ENCODE measurements around the gene CENPP. TPM values are rescaled to one million over a fixed set of nuclear protein-coding genes. Genes with fewer than 3 reads are reported as not detected.

CENPP gene
- total RNA-seq, 2 experiments from 2014 or later: 26.4 to 29.1 TPM

DNA sequence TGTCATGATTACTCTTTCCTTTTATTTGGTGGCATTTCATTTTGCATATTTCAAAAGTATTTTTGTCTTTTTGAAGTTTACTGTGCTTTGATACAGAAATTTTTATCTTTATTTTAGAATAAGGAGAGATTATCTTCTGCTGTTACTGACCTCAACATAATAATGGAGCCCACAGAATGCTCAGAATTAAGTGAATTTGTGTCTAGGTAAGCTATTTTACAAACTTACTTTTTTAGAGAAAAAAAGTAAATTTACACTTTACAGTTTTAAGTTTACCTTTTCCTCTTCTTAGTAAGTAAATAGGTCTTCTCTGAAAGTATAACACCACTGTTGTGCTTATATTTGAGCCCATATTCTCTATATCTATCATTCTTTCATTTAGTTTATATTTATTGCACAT is 19.8 kb downstream of the CENPP start:
- ChIA-PET POLR2A (no interaction called here), CTCF (no interaction called here)
- H3K9me3 Mint-ChIP-seq (ENCODE audit: insufficient read depth): no peaks in the 10 kb centered on the region
- no peak for DNase-seq
- no peaks in the 10 kb centered on the region for H3K4me1 Mint-ChIP-seq (ENCODE audit: low read depth)
- no peak overlapping the region for H3K27ac Mint-ChIP-seq
- no peak overlapping the region for H3K4me3 Mint-ChIP-seq
- H3K27me3 Mint-ChIP-seq (ENCODE audit: low read depth): no peaks in the 10 kb centered on the region
- peaks cover 43% of the 10 kb centered on the region for H3K36me3 Mint-ChIP-seq (ENCODE audit: low read depth)
- ATAC-seq: no peak

- Mint-ChIP-seq H3K36me3 (ENCODE audit: low read depth) (peaks cover 51% of the 10 kb centered on the region), H3K4me1 (ENCODE audit: low read depth) (no peaks in the 10 kb centered on the region), H3K27me3 (ENCODE audit: low read depth) (no peaks in the 10 kb centered on the region), H3K4me3 (no peak overlapping the region), H3K9me3 (ENCODE audit: insufficient read depth) (no peaks in the 10 kb centered on the region), H3K27ac (no peak overlapping the region)
- DNase-seq (no peak), ATAC-seq (no peak)
- ChIA-PET POLR2A (interaction anchor here (1.0 kb wide), 1 partner anchor 24 kb away, joined by 3 read pairs; the partner anchor contains the start of genes CENPP and NOL8), CTCF (no interaction called here)
Measured at GRCh38 chr9:92349771-92350739, 24.3 kb downstream of the CENPP start.

DNA sequence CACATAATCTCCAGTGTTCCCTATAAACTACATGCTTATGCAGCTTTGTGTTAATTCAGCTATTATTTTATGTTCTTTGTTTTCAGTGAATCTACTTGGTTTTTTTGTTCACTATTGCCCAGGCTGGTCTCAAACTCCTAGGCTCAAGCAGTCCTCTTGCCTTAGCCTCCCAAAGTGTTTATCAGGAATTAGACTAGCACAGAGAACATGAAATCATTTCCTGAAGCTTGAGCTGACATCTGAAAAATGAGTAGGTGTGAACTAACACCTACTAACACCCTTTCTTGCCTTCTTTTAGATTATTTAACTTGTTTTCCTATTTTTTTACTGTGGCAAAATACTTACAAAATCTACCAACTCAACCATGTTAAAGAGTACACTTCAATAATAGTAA is 25.0 kb downstream of the CENPP start:
- ChIA-PET POLR2A (interaction anchor here (1.0 kb wide), 1 partner anchor 25 kb away, joined by 3 read pairs; the partner anchor contains the start of genes CENPP and NOL8), CTCF (no interaction called here)
- Mint-ChIP-seq H3K9me3 (ENCODE audit: insufficient read depth) (no peaks in the 10 kb centered on the region), H3K4me3 (no peak overlapping the region), H3K4me1 (ENCODE audit: low read depth) (no peaks in the 10 kb centered on the region), H3K27me3 (ENCODE audit: low read depth) (no peaks in the 10 kb centered on the region), H3K36me3 (ENCODE audit: low read depth) (peaks cover 51% of the 10 kb centered on the region), H3K27ac (no peak overlapping the region)
- DNase-seq (no peak), ATAC-seq (no peak)

- Mint-ChIP-seq H3K27me3 (ENCODE audit: low read depth) (no peaks in the 10 kb centered on the region), H3K4me3 (no peak overlapping the region), H3K36me3 (ENCODE audit: low read depth) (peaks cover 52% of the 10 kb centered on the region), H3K27ac (no peak overlapping the region), H3K4me1 (ENCODE audit: low read depth) (no peaks in the 10 kb centered on the region), H3K9me3 (ENCODE audit: insufficient read depth) (peaks cover 17% of the 10 kb centered on the region)
- ATAC-seq: no peak
- CTCF ChIA-PET: no interaction called here
- POLR2A ChIA-PET: no interaction called here
- no peak for DNase-seq
Measured at GRCh38 chr9:92353051-92353450, 27.3 kb downstream of the CENPP start.

DNA sequence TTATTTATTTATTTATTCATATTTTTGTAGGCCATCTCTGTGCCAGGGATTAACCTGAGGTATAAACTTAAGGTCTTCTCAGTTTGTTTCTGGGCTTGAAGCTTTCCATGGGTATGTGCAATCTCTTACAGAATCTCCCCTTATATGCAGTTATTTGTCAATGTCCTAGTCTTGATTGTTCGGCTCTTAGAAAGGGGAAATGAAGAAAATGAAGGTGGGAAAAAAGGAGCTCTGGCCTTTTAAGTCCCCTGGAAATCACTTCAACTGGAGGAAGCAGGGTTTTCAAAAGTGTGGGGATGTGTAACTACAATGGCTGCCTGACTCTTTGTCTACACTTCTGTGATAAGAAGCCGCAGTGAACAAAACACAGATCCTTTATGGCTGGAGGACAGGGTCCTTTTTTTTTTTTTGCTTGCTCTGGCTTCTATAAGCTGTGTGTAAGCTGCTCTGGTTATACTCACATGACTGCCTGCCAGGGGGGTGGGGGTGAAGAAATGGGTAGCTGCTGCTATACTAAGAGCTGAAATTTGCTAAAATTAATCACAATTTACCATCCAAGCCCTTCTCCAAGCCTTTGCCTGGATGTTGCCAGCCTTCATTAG is 33.7 kb downstream of the CENPP start:
- Mint-ChIP-seq H3K9me3 (ENCODE audit: insufficient read depth) (peaks cover 17% of the 10 kb centered on the region), H3K4me1 (ENCODE audit: low read depth) (peaks cover 10% of the 10 kb centered on the region), H3K4me3 (no peak overlapping the region), H3K27ac (no peak overlapping the region), H3K36me3 (ENCODE audit: low read depth) (peaks cover 41% of the 10 kb centered on the region), H3K27me3 (ENCODE audit: low read depth) (no peaks in the 10 kb centered on the region)
- no peak for ATAC-seq
- CTCF ChIA-PET: interaction anchor here (1.0 kb wide), 1 partner anchor 221 kb away, joined by 3 read pairs; no protein-coding TSS in a partner anchor
- POLR2A ChIA-PET: no interaction called here
- no peak for DNase-seq

GRCh38 chr9:92360083-92360482 is 34.3 kb downstream of the CENPP start:
- peaks cover 17% of the 10 kb centered on the region for H3K9me3 Mint-ChIP-seq (ENCODE audit: insufficient read depth)
- H3K27ac Mint-ChIP-seq: no peak overlapping the region
- POLR2A ChIA-PET: no interaction called here
- H3K36me3 Mint-ChIP-seq (ENCODE audit: low read depth): peaks cover 37% of the 10 kb centered on the region
- H3K4me3 Mint-ChIP-seq: no peak overlapping the region
- no peak for DNase-seq
- H3K27me3 Mint-ChIP-seq (ENCODE audit: low read depth): no peaks in the 10 kb centered on the region
- CTCF ChIA-PET: interaction anchor here (1.0 kb wide), 1 partner anchor 222 kb away, joined by 3 read pairs; no protein-coding TSS in a partner anchor
- peaks cover 10% of the 10 kb centered on the region for H3K4me1 Mint-ChIP-seq (ENCODE audit: low read depth)
- no peak for ATAC-seq

GRCh38 chr9:92369075-92369474 is 43.3 kb downstream of the CENPP start:
- Mint-ChIP-seq H3K27ac (no peak overlapping the region), H3K4me1 (ENCODE audit: low read depth) (peaks cover 3% of the 10 kb centered on the region), H3K9me3 (ENCODE audit: insufficient read depth) (peaks cover 9% of the 10 kb centered on the region), H3K36me3 (ENCODE audit: low read depth) (peaks cover 34% of the 10 kb centered on the region), H3K4me3 (no peak overlapping the region), H3K27me3 (ENCODE audit: low read depth) (no peaks in the 10 kb centered on the region)
- CTCF ChIA-PET: no interaction called here
- ATAC-seq (no peak), DNase-seq (no peak)
- POLR2A ChIA-PET: no interaction called here

GRCh38 chr9:92373167-92373566 is 47.4 kb downstream of the CENPP start:
- ATAC-seq (no peak), DNase-seq (no peak)
- H3K36me3 Mint-ChIP-seq (ENCODE audit: low read depth): peaks cover 45% of the 10 kb centered on the region
- H3K27me3 Mint-ChIP-seq (ENCODE audit: low read depth): no peaks in the 10 kb centered on the region
- CTCF ChIA-PET: no interaction called here
- no peak overlapping the region for H3K27ac Mint-ChIP-seq
- peaks cover 3% of the 10 kb centered on the region for H3K4me1 Mint-ChIP-seq (ENCODE audit: low read depth)
- POLR2A ChIA-PET: no interaction called here
- H3K4me3 Mint-ChIP-seq: no peak overlapping the region
- H3K9me3 Mint-ChIP-seq (ENCODE audit: insufficient read depth): peaks cover 14% of the 10 kb centered on the region

DNA sequence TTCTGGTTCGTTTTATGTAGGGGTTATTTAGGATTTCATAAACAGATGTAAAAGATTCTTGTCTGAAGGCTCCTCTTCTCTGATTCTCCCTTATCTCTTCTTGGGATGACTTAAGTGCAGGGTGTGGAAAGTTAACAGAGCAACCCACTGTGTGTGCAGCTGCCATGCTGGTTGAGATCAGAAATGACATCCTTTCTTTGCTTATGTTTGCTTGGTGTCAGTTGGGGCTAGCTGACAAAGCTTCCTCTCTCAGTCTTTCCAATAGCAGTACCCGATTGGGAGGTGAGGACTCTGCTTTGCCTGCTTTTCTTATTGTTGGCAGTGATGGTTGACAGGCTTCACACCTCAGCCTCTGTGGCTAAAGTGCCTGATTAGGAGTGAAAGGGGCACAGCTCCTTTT is 52.1 kb downstream of the CENPP start:
- ATAC-seq: no peak

DNA sequence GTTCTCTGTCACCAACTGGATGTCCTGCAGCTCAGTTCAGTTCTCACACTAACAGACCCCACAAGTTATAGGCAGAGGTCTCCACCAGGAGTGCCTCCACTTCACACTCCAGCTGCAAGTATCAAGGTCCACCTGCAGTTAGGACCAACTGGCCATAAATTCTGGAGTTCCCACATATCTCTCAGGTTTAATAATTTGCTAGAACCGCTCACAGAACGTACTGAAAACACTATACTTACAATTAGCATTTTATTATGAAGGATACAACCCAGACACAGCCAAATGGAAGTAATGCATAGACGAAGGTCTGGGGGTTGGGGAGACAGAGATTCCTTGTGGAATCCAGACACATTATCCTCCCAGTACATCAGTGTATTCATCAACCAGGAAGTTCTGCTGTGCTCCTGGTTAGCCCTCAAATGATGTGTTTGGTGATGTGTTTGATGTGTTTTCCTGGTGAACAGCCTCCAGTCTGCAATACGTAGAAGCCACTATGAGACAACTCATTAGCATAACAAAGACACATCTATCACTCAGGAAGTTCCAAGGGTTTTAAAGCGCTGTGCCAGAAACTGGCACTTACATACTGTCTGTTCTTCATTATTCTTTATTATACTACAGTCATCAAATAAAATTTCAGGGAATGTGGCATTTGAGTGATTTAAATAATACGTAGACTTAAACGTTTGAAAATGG is 53.3 kb downstream of the CENPP start:
- no peaks in the 10 kb centered on the region for H3K27me3 Mint-ChIP-seq (ENCODE audit: low read depth)
- ATAC-seq (peak; percentile 85), DNase-seq (peak; percentile 24)
- ChIA-PET POLR2A (no interaction called here), CTCF (no interaction called here)
- no peak overlapping the region for H3K27ac Mint-ChIP-seq
- H3K4me3 Mint-ChIP-seq: no peak overlapping the region
- H3K36me3 Mint-ChIP-seq (ENCODE audit: low read depth): peaks cover 40% of the 10 kb centered on the region
- peaks cover 13% of the 10 kb centered on the region for H3K4me1 Mint-ChIP-seq (ENCODE audit: low read depth)
- peaks cover 6% of the 10 kb centered on the region for H3K9me3 Mint-ChIP-seq (ENCODE audit: insufficient read depth)

More for the DNA sequence above, 52.1 kb downstream of the CENPP start:
- no peaks in the 10 kb centered on the region for H3K27me3 Mint-ChIP-seq (ENCODE audit: low read depth)
- peaks cover 46% of the 10 kb centered on the region for H3K36me3 Mint-ChIP-seq (ENCODE audit: low read depth)
- DNase-seq: no peak
- H3K4me1 Mint-ChIP-seq (ENCODE audit: low read depth): peaks cover 13% of the 10 kb centered on the region
- CTCF ChIA-PET: interaction anchor here (0.7 kb wide), 1 partner anchor 10 kb away, joined by 4 read pairs; no protein-coding TSS in a partner anchor
- POLR2A ChIA-PET: no interaction called here
- H3K4me3 Mint-ChIP-seq: no peak overlapping the region
- H3K9me3 Mint-ChIP-seq (ENCODE audit: insufficient read depth): peaks cover 10% of the 10 kb centered on the region
- H3K27ac Mint-ChIP-seq: no peak overlapping the region

DNA sequence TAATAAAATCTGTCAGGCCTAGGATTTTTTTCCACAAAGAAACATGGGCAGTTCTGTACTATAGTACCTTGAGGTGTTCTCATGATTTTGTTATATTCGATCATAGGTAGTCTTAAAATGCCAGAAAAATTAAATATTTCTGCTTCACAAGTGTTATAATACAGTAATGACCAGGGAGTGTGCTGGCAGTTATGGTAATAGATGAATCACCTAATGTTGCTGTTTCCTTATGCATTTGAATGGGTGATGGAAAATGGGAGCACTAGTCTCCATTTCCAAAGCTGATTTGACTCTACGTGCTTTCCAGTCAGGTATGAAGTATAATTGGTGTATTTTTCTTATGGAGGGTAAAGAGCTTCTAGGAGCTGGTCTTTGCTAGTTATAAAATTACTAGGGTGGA is 54.9 kb downstream of the CENPP start:
- CTCF ChIA-PET: no interaction called here
- Mint-ChIP-seq H3K27me3 (ENCODE audit: low read depth) (no peaks in the 10 kb centered on the region), H3K36me3 (ENCODE audit: low read depth) (peaks cover 30% of the 10 kb centered on the region), H3K4me1 (ENCODE audit: low read depth) (peaks cover 13% of the 10 kb centered on the region), H3K27ac (no peak overlapping the region), H3K4me3 (no peak overlapping the region), H3K9me3 (ENCODE audit: insufficient read depth) (no peaks in the 10 kb centered on the region)
- POLR2A ChIA-PET: no interaction called here
- DNase-seq: no peak
- ATAC-seq: no peak

DNA sequence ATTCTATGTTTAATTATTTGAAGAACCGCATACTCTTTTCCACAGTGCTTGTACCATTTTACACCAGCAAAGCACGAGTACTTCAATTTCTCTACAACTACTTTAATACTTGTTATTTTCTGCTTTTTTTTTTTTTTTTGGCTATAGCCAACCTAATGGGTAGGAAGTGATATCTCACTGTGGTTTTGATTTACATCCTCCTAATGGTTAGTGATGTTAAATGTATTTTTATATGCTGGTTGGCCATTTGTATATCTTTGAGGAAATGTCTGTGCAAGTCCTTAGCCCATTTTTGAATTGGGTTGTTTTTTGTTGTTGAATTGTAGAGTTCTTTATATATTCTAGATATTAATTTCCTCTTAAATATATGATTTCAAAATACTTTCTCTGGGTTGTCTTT is 56.0 kb downstream of the CENPP start:
- Mint-ChIP-seq H3K4me3 (no peak overlapping the region), H3K36me3 (ENCODE audit: low read depth) (peaks cover 22% of the 10 kb centered on the region), H3K4me1 (ENCODE audit: low read depth) (peaks cover 13% of the 10 kb centered on the region), H3K27ac (no peak overlapping the region), H3K9me3 (ENCODE audit: insufficient read depth) (no peaks in the 10 kb centered on the region), H3K27me3 (ENCODE audit: low read depth) (no peaks in the 10 kb centered on the region)
- POLR2A ChIA-PET: no interaction called here
- ATAC-seq (no peak), DNase-seq (no peak)
- CTCF ChIA-PET: no interaction called here

All from activated CD8-positive, alpha-beta T cell treated with anti-CD3 and anti-CD28 coated beads, Interleukin-2, amount 10 ng/mL, durations not matched to agents 7 days and 5 days (primary cell).